Tibial nerve (tissue), 4 donors: ENCODE results near the gene FIGNL1.

Experiments
- EP300 ChIP-seq, 2 donors: sonication (generic); formaldehyde crosslinking; IDR thresholded peaks; one replicate each; pipeline ENCODE4 v1.6.1; 2017; ENCODE audit warnings: antibody characterized with exemption in 2 of 2, mild to moderate bottlenecking in 1 of 2
- POLR2A ChIP-seq, 2 donors: fragments of 450-650 bp; IDR thresholded peaks; one replicate each; pipeline ENCODE4 v1.6.1; 2017; ENCODE audit warnings: antibody characterized with exemption in 2 of 2, mild to moderate bottlenecking in 2 of 2, moderate library complexity in 2 of 2
- TF ChIP-seq, protein P1 (sequence below), 5 experiments: fragments of 200-600 bp in 3 of 5; fragments of 450-650 bp in 2 of 5; sonication (generic) in 3 of 5; IDR thresholded peaks; one replicate each; pipeline ENCODE4 v1.5.1; 2016 to 2019; ENCODE audit warnings: antibody characterized with exemption in 5 of 5, mild to moderate bottlenecking in 3 of 5, moderate library complexity in 2 of 5

DNA sequence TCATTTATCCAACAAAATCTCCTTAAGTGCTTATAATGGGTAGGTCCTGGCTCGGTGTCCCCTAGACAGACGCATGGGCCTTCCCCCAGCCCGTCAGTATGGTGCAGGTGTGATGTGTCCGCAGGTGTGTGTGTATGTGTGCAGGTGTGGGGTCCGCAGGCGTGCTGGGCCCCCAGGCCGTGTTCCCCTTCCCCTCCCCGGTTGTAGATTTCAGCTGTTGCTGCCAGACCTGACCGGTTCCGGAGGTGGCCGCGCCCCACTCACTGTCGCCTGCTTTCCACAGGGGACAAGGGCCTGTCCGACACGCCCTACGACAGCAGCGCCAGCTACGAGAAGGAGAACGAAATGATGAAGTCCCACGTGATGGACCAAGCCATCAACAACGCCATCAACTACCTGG is 50.5 kb downstream of the FIGNL1 start:
- TF ChIP-seq, protein P1, sequence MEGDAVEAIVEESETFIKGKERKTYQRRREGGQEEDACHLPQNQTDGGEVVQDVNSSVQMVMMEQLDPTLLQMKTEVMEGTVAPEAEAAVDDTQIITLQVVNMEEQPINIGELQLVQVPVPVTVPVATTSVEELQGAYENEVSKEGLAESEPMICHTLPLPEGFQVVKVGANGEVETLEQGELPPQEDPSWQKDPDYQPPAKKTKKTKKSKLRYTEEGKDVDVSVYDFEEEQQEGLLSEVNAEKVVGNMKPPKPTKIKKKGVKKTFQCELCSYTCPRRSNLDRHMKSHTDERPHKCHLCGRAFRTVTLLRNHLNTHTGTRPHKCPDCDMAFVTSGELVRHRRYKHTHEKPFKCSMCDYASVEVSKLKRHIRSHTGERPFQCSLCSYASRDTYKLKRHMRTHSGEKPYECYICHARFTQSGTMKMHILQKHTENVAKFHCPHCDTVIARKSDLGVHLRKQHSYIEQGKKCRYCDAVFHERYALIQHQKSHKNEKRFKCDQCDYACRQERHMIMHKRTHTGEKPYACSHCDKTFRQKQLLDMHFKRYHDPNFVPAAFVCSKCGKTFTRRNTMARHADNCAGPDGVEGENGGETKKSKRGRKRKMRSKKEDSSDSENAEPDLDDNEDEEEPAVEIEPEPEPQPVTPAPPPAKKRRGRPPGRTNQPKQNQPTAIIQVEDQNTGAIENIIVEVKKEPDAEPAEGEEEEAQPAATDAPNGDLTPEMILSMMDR (IDR thresholded peaks at IDR 0.05): no peak
- no peak for TF ChIP-seq POLR2A (IDR thresholded peaks at IDR 0.05)
- TF ChIP-seq EP300 (IDR thresholded peaks at IDR 0.05): no peak
